ENCODE measurements around the gene DNLZ. TPM values are rescaled to one million over a fixed set of nuclear protein-coding genes. Genes with fewer than 3 reads are reported as not detected.

Gene DNLZ
- total and polyA plus RNA-seq, 9 of the 15 experiments (the other 6 are each of a cell fraction or from before 2014, with no cell fraction given): 0.17 to 44.6 (median 3.4) TPM

DNA sequence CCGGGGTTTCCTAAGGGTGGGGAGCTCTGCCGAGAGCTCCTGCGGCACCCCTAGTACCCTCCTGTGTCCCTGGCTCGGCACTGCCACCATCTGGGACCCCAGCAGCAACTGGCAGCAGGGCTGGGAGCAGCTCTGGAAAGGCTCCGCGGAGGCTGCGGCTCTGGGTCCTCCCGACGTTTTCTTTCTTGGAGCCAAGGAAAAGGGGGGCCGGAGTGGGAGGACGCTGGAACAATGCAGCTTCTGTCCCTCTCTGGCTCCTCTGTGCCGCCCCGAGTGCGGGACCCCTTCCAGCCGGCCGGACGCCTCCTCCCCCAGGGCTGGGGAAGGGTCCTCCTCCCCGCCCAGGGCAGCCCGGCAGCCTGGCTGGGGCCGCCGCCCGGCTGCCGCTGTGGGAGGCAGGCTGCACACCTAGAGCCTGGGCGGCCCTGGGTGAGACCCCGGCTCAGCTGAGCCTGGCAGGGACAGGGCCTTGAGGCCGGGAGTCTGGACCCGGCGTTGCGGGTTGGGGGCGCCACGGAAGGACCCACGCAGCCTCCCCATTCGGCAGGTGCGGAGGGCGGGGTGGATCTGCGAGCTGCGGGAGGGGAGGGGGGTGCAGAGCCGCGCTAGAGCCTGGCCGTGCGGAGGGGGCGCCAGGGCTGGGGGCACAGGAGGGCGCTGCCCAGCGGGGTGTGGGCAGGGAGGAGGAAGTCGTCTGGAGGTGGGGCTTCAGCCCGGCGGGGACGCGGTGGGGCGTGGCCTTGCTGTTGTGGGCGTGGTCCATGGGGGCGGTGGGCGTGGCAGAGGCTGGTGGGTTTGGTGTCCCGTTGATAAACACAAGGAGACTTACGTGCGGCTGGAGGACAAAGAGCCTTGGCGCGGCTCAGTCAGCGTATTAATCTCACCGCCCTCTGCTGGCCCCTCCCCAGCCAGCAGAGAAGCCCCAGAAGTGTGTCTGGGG lies 21.1 kb downstream of the DNLZ start (continued):
- TF ChIP-seq, protein P1, sequence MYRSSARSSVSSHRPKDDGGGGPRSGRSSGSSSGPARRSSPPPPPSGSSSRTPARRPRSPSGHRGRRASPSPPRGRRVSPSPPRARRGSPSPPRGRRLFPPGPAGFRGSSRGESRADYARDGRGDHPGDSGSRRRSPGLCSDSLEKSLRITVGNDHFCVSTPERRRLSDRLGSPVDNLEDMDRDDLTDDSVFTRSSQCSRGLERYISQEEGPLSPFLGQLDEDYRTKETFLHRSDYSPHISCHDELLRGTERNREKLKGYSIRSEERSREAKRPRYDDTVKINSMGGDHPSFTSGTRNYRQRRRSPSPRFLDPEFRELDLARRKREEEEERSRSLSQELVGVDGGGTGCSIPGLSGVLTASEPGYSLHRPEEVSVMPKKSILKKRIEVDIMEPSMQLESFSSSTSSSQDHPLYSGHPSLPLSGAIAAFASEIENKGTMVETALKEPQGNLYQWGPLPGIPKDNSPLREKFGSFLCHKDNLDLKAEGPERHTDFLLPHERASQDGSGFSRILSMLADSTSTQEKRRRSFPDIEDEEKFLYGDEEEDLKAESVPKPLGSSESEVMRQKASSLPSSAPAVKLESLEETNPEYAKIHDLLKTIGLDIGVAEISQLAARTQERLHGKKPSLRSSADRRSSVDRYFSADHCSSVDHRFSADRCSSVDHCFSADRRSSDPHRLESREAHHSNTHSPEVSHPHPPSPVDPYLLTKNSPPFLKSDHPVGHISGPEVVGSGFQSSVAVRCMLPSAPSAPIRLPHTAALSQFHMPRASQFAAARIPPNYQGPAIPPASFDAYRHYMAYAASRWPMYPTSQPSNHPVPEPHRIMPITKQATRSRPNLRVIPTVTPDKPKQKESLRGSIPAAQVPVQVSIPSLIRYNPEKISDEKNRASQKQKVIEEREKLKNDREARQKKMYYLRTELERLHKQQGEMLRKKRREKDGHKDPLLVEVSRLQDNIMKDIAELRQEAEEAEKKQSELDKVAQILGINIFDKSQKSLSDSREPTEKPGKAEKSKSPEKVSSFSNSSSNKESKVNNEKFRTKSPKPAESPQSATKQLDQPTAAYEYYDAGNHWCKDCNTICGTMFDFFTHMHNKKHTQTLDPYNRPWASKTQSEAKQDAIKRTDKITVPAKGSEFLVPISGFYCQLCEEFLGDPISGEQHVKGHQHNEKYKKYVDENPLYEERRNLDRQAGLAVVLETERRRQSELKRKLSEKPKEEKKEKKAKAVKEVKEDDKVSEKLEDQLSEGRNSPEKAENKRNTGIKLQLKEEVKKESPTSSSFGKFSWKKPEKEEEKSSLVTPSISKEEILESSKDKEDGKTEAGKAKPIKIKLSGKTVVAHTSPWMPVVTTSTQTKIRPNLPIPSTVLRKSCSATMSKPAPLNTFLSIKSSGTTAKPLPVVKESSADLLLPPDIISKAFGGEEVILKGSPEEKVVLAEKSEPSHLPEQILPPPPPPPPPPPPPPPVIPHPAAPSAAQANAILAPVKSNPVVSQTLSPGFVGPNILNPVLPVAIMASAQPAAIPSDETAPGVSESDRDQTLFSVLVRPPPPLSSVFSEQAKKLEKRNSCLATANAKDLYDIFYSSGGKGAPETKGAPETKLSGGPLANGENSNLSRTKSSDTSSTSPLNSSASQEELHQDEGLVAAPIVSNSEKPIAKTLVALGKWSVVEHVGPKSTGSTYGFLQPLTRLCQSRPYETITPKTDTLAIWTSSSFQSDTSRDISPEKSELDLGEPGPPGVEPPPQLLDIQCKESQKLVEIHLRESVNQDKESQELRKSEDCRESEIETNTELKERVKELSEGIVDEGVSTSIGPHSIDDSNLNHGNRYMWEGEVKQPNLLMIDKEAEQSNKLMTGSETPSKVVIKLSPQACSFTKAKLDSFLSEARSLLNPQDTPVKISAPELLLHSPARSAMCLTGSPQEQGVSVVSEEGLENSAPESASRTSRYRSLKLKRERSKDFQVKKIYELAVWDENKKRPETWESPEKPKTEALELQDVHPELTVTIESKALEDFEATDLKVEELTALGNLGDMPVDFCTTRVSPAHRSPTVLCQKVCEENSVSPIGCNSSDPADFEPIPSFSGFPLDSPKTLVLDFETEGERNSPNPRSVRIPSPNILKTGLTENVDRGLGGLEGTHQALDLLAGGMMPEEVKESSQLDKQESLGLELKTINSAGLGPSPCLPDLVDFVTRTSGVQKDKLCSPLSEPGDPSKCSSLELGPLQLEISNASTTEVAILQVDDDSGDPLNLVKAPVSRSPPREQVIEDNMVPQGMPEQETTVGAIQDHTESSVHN (IDR thresholded peaks at IDR 0.05; ENCODE audit: borderline replicate concordance in 1 of 2, low read depth in 1 of 2): no peak
- TF ChIP-seq HMGN3 (IDR thresholded peaks at IDR 0.05; ENCODE audit: borderline replicate concordance, extremely low read depth, insufficient read length, low read depth, low read length) (peak; percentile 29), PYGO2 (tag; IDR thresholded peaks at IDR 0.05) (no peak), MAZ (CRISPR knock-in tag; conservative IDR thresholded peaks at IDR 0.05 in 1 of 2, IDR thresholded peaks at IDR 0.05 in 1 of 2) (peak in 1 of 2 experiments; percentile 29; a peak in 1 of 4 replicates), POLR2B (IDR thresholded peaks at IDR 0.05; ENCODE audit: low read depth, partially characterized antibody) (no peak), MYBL2 (IDR thresholded peaks at IDR 0.05; ENCODE audit: low read depth) (no peak), MYBL2 (CRISPR knock-in tag; IDR thresholded peaks at IDR 0.05; ENCODE audit: borderline replicate concordance) (no peak), NR1H2 (CRISPR knock-in tag; IDR thresholded peaks at IDR 0.05) (no peak), HDAC6 (IDR thresholded peaks at IDR 0.05; ENCODE audit: low read depth, low read length) (no peak), CREB1 (IDR thresholded peaks at IDR 0.05) (peak; percentile 71; the same call in 1 of the 2 replicates), CREB1 (CRISPR knock-in tag; IDR thresholded peaks at IDR 0.05) (no peak), KDM1A (IDR thresholded peaks at IDR 0.05) (no peak), NBN (IDR thresholded peaks at IDR 0.05; ENCODE audit: low read depth) (no peak)
- TF ChIP-seq, protein P2, sequence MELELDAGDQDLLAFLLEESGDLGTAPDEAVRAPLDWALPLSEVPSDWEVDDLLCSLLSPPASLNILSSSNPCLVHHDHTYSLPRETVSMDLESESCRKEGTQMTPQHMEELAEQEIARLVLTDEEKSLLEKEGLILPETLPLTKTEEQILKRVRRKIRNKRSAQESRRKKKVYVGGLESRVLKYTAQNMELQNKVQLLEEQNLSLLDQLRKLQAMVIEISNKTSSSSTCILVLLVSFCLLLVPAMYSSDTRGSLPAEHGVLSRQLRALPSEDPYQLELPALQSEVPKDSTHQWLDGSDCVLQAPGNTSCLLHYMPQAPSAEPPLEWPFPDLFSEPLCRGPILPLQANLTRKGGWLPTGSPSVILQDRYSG (tag; conservative IDR thresholded peaks at IDR 0.05; ENCODE audit: low read depth): no peak
- TF ChIP-seq, protein P3, sequence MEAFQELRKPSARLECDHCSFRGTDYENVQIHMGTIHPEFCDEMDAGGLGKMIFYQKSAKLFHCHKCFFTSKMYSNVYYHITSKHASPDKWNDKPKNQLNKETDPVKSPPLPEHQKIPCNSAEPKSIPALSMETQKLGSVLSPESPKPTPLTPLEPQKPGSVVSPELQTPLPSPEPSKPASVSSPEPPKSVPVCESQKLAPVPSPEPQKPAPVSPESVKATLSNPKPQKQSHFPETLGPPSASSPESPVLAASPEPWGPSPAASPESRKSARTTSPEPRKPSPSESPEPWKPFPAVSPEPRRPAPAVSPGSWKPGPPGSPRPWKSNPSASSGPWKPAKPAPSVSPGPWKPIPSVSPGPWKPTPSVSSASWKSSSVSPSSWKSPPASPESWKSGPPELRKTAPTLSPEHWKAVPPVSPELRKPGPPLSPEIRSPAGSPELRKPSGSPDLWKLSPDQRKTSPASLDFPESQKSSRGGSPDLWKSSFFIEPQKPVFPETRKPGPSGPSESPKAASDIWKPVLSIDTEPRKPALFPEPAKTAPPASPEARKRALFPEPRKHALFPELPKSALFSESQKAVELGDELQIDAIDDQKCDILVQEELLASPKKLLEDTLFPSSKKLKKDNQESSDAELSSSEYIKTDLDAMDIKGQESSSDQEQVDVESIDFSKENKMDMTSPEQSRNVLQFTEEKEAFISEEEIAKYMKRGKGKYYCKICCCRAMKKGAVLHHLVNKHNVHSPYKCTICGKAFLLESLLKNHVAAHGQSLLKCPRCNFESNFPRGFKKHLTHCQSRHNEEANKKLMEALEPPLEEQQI (IDR thresholded peaks at IDR 0.05): no peak

Measured in K562 (cell line).